SJCRH30 (cell line): ENCODE data around the gene RAD50. TPM values are rescaled to one million over a fixed set of nuclear protein-coding genes. Genes with fewer than 3 reads are reported as not detected.

Experiments
- DNase-seq, 2 experiments: peaks; one replicate each; pipeline ENCODE4 v3.0.0-alpha.2; 2015 to 2020
- H3K27ac ChIP-seq: fragments of 250-450 bp; sonication (Bioruptor Pico); 2 replicates; pipeline ENCODE4 v1.5.1; 2020; ENCODE audit warnings: mild to moderate bottlenecking, moderate library complexity
- H3K27me3 ChIP-seq: fragments of 250-450 bp; sonication (Bioruptor Pico); 2 replicates; pipeline ENCODE4 v1.5.1; 2020; ENCODE audit warnings: mild to moderate bottlenecking, moderate library complexity
- H3K36me3 ChIP-seq: fragments of 250-450 bp; sonication (Bioruptor Pico); 2 replicates; pipeline ENCODE4 v1.5.1; 2020; ENCODE audit warnings: mild to moderate bottlenecking, moderate library complexity
- H3K4me1 ChIP-seq: fragments of 250-450 bp; sonication (Bioruptor Pico); 2 replicates; pipeline ENCODE4 v1.5.1; 2020; ENCODE audit warnings: mild to moderate bottlenecking, moderate library complexity
- H3K4me3 ChIP-seq: fragments of 250-450 bp; sonication (Bioruptor Pico); 2 replicates; pipeline ENCODE4 v1.5.1; 2020; ENCODE audit warnings: mild to moderate bottlenecking, moderate library complexity
- H3K9me3 ChIP-seq: fragments of 250-450 bp; sonication (Bioruptor Pico); replicated peaks from 2 replicates; pipeline ENCODE4 v1.5.1; 2020; ENCODE audit warnings: mild to moderate bottlenecking, moderate library complexity
- total RNA-seq: library from RNA; depleted of rRNA; stranded (reverse); fragments of >200 nt; shearing (Covaris generic); gene quantifications from 2 replicates; pipeline ENCODE4 v1.2.3, GENCODE V29; 2014

Gene RAD50
- total RNA-seq, 1 experiment from 2014 or later, result 28.2 TPM

DNA sequence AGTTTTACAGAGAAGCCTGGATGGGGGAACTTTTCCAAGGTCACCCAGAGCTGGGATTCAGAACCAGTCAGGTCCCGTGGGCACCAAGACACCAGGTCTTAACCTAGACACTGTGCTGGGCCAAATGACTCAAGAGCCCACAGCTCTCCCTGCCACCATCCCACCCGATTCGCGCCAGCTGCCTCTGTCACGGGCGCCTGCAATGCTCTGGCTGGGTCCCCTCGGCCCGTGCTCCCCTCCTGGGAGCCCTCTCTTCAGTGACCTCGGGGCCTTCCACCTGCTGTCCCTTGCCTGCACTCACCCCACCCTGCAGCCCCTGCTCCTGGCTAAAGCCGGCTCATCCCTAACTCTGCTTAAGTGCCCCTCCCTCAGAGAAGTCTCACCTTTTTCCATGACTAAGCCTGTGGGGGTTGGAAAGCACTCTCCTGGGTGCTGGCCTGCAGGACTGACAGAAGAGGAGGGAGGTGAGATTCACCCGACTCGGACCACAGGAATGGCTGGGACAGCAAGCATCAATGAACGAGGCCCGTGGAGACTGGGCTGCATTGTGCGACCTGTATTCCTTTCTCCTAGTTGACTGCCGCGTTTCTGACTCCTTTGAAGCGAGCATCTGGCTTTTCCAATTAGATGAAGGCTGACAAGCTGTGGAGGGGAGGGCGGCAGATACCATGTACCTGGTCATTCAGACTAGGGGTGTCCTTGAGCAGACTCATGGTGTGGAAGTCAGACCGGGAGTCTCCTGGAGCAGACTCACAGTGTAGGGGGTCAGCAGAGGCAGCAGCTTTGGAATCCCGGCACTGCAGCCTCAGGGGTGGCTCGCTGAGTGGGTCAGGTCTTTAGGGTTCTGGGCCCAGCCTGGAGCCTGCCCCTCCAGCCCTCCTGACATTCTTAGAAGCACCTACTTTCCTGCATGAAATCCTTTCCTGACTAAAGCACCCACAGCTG, 111.3 kb downstream of the RAD50 start:
- no peak for DNase-seq
- no peak overlapping the region for H3K27ac ChIP-seq
- no peaks in the 10 kb centered on the region for H3K27me3 ChIP-seq
- H3K9me3 ChIP-seq, result no peaks in the 10 kb centered on the region
- no peak overlapping the region for H3K4me3 ChIP-seq
- H3K36me3 ChIP-seq, result no peaks in the 10 kb centered on the region
- no peaks in the 10 kb centered on the region; the same call in 1 of the 2 replicates for H3K4me1 ChIP-seq

DNA sequence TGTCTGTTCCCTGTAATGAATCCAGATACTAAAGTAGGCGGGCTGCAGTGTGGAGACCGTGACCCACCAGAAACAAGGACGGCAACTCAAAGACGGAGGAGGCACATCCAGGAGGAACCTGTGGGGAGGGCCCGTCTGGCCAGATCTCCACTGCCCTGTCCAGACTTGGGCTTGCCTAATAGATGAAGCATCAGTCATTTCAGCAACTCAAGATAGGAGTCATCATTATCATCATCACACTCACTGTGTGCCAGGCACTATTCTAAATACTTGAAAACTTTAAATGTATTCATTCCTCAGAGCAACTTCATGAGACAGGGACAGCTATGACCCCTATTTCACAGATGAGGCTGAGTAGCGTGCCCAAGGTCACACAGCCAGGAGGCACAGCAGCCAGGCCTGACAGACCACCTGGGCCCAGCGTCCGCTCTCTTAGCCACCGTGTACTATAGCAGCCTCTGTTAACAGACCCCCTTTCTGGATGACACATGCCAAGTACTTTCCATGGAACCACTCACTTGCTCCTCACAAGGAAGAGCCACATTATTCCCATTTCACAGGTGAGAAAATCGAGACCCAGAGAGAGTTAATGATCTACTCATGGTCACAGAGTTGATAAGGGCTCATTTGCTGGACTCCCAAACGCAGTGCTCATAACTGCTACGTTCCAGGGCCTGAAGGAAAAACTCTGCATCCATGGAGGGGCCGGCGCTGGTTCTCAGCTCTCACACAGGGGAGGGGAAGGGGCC, 112.1 kb downstream of the RAD50 start:
- H3K9me3 ChIP-seq, result no peaks in the 10 kb centered on the region
- H3K27me3 ChIP-seq, result no peaks in the 10 kb centered on the region
- no peak for DNase-seq
- H3K4me1 ChIP-seq, result no peaks in the 10 kb centered on the region; the same call in 1 of the 2 replicates
- H3K27ac ChIP-seq, result no peak overlapping the region
- no peak overlapping the region for H3K4me3 ChIP-seq
- no peaks in the 10 kb centered on the region for H3K36me3 ChIP-seq

DNA sequence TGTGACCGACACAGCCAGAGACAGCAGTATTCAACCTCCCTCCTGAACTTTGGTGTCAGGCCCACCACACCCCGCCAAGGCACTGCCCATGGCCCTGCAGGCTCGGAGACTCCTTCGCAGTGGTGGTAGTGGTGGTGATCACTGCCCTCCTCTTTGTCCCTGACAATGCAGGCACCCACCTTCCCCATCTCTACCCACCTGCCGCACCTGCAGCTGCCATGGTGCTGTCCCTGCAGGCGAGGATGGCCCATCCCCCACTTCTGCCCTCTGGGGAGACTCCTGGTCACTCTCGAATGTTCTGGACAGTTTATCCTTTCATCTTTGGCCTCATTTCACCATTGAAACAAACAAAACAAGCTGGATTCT, 112.7 kb downstream of the RAD50 start:
- no peak overlapping the region for H3K4me3 ChIP-seq
- no peaks in the 10 kb centered on the region for H3K9me3 ChIP-seq
- no peaks in the 10 kb centered on the region for H3K27me3 ChIP-seq
- DNase-seq, result no peak
- H3K27ac ChIP-seq, result no peak overlapping the region
- H3K36me3 ChIP-seq, result no peaks in the 10 kb centered on the region
- H3K4me1 ChIP-seq, result no peaks in the 10 kb centered on the region; the same call in 1 of the 2 replicates

DNA sequence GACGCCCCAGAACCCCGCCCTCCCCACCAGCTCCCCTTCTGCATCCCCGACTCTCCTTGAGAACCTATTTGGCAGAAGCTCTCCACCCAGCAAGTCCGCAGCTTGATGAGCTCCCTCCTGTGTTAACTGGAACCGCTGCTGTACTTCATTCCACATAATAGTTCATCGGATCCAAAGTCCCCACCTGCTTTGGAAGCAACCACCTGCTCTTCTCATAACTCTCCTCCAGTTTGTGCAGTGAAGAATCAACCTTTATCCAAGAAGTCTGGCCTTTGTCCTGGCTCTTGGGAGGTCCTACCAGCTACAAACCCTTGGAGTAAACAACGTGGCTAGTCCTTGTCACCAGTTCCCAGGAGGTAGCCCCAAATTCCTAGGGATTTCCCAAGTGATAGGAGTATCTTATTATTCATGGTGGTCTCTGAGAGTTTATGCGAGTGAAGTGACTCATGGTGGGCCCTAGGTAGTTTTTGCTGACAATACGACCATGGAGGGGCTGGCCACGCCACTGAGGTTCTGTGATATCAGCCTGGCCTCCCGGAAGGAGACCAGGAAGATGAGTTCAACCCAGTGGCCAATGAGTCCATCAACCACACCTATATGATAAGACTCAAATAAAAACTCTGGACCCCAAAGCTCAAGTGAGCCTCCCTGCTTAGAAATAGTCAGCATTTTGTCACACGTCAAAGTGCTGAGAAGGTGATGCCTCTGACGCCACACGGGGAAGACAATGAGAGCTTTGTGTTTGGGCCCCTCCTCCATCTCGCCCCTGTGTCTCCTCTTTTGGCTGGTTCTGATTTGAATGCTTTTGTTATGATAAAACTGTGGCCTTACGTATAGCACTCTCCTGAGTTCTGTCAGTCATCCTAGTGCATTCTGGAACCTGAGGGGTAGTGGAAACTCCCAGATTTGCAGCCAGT, 113.4 kb downstream of the RAD50 start:
- no peaks in the 10 kb centered on the region for H3K36me3 ChIP-seq
- H3K27ac ChIP-seq, result no peak overlapping the region
- no peak overlapping the region for H3K4me3 ChIP-seq
- no peaks in the 10 kb centered on the region for H3K27me3 ChIP-seq
- H3K4me1 ChIP-seq, result no peaks in the 10 kb centered on the region; the same call in 1 of the 2 replicates
- H3K9me3 ChIP-seq, result no peaks in the 10 kb centered on the region
- no peak for DNase-seq

GRCh38 chr5:132671000-132671399, 114.2 kb downstream of the RAD50 start:
- Histone ChIP-seq H3K4me1 (no peaks in the 10 kb centered on the region; the same call in 1 of the 2 replicates), H3K36me3 (no peaks in the 10 kb centered on the region), H3K27ac (no peak overlapping the region), H3K4me3 (no peak overlapping the region), H3K27me3 (no peaks in the 10 kb centered on the region), H3K9me3 (no peaks in the 10 kb centered on the region)
- no peak for DNase-seq

DNA sequence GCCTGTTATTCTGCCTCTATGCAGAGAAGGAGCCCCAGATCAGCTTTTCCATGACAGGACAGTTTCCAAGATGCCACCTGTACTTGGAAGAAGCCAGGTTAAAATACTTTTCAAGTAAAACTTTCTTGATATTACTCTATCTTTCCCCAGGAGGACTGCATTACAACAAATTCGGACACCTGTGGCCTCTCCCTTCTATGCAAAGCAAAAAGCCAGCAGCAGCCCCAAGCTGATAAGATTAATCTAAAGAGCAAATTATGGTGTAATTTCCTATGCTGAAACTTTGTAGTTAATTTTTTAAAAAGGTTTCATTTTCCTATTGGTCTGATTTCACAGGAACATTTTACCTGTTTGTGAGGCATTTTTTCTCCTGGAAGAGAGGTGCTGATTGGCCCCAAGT, 116.7 kb downstream of the RAD50 start:
- peaks cover 6% of the 10 kb centered on the region; the same call in 1 of the 2 replicates for H3K4me1 ChIP-seq
- no peaks in the 10 kb centered on the region for H3K36me3 ChIP-seq
- H3K27ac ChIP-seq, result no peak overlapping the region
- no peak for DNase-seq
- H3K27me3 ChIP-seq, result no peaks in the 10 kb centered on the region
- H3K9me3 ChIP-seq, result no peaks in the 10 kb centered on the region
- no peak overlapping the region for H3K4me3 ChIP-seq

- no peak for DNase-seq
- no peak within 1 kb of the TSS for H3K4me3 ChIP-seq
- peaks cover 6% of the 10 kb centered on the region; the same call in 1 of the 2 replicates for H3K4me1 ChIP-seq
- H3K9me3 ChIP-seq, result no peaks in the 10 kb centered on the region
- no peaks in the 10 kb centered on the region for H3K27me3 ChIP-seq
- H3K27ac ChIP-seq, result no peak within 1 kb of the TSS
- H3K36me3 ChIP-seq, result no peaks in the 10 kb centered on the region
These were observed 117.3 kb downstream of the RAD50 start, which contains the start of gene IL4 for GRCh38 chr5:132673939-132674630. IL4 (plus strand) TSS chr5:132673989; CDS start chr5:132674051, 62 bp downstream.

DNA sequence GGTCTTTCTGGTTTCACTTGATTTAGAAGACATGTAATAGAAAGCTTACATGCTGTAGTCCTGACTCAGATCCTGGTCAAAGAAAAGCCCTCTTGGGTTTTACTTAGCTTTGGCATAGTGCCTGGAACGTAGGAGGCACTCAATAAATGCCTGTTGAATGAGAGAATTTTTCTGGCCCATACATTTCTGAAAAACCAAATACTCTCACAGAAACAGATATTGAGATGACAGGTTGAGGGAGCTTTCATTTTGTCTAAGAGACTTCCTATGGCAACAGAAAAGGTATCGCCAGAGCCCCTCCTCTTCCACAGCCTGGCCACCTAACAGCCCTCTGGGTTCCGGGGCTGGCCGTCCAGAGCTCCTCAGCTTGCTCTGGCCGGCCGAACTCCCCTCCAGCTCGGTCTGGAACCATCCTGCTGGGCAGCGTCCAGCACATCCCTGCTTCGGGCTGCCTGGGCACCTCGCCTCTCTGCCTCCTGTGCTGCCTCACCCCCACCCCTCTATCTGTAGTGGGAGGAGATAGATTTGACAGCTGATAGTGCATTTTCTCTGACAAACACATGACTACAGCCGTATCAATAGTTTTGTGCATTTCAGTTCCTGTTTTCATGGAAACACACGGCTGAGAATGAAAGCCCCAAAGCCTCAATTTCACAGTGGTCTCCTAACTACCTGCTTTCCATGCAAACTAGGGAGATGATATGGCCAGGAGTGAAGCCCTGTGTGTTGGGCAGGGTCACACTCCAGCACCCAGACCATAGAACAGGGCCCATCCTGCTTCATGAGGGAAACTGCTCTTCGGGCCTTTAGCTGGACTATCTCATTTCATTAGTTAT, 118.1 kb downstream of the RAD50 start:
- Histone ChIP-seq H3K9me3 (no peaks in the 10 kb centered on the region), H3K27me3 (no peaks in the 10 kb centered on the region), H3K36me3 (no peaks in the 10 kb centered on the region), H3K27ac (no peak overlapping the region), H3K4me1 (peaks cover 6% of the 10 kb centered on the region; the same call in 1 of the 2 replicates), H3K4me3 (no peak overlapping the region)
- no peak for DNase-seq

- peaks cover 6% of the 10 kb centered on the region; the same call in 1 of the 2 replicates for H3K4me1 ChIP-seq
- no peak for DNase-seq
- no peaks in the 10 kb centered on the region for H3K27me3 ChIP-seq
- H3K9me3 ChIP-seq, result no peaks in the 10 kb centered on the region
- no peaks in the 10 kb centered on the region for H3K36me3 ChIP-seq
- no peak overlapping the region for H3K27ac ChIP-seq
- no peak overlapping the region for H3K4me3 ChIP-seq
These were observed 119.3 kb downstream of the RAD50 start for GRCh38 chr5:132675936-132676689.

GRCh38 chr5:132677191-132677590, 120.4 kb downstream of the RAD50 start:
- Histone ChIP-seq H3K9me3 (no peaks in the 10 kb centered on the region), H3K4me3 (no peak overlapping the region), H3K36me3 (no peaks in the 10 kb centered on the region), H3K4me1 (peaks cover 6% of the 10 kb centered on the region; the same call in 1 of the 2 replicates), H3K27ac (no peak overlapping the region), H3K27me3 (no peaks in the 10 kb centered on the region)
- DNase-seq, result peak; percentile 57 to 63

DNA sequence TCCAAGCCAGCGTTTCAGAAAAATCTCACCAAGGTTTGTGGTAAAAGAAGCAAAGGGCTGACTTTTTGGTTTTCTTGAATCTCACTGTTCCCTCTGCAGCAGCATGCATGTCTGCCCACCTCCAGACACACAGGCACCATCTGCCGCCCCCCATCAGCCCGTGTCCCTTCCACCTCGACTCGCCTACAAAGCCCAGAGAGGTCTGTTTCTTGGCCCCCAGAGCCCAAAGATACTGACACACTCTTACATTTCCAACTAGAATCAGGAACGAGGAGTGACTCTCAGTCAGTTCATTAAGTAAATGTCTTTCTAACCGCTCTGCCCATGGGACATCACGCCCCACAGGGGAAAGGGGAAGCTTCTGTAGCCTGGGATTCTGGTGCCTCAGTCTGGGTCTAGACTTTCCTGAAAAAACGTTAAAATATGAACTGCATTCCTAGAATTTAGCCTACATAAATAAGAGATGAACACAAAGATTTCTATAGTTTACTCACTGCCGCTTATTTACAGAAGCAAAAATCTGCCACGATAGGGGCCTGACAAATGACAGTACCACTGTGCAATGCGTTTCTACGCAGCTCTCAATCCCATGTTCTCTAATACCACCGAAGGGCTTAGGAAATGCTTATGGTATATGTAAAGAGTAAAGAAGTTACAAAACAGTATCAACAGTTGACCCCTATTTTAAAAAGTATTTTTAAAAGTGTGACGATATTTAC, 121.1 kb downstream of the RAD50 start:
- Histone ChIP-seq H3K4me3 (no peak overlapping the region), H3K36me3 (no peaks in the 10 kb centered on the region), H3K27ac (no peak overlapping the region), H3K27me3 (no peaks in the 10 kb centered on the region), H3K9me3 (no peaks in the 10 kb centered on the region), H3K4me1 (peaks cover 6% of the 10 kb centered on the region; the same call in 1 of the 2 replicates)
- no peak for DNase-seq

DNA sequence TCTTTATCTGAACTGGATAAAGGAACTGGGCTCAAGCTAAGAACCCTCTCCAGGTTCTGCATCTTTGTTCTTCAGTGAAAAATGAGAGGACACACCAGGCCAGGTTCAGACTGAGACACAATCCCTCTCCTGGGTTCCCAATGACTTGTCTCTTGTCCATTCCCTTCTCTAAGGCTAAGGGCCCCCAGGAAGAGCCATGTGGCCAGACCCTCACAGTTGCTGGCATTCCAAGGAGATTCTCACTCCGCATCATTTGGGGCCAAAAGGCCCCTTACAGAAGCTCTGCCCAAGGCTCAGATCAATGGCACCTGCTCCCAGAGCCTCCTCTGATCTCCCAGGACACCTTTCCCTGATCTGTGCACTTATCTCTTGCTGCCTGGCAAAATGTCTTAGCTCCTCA, 122.0 kb downstream of the RAD50 start:
- H3K27me3 ChIP-seq, result no peaks in the 10 kb centered on the region
- no peaks in the 10 kb centered on the region for H3K36me3 ChIP-seq
- H3K9me3 ChIP-seq, result no peaks in the 10 kb centered on the region
- no peak overlapping the region for H3K27ac ChIP-seq
- no peak overlapping the region for H3K4me3 ChIP-seq
- no peak for DNase-seq
- peaks cover 6% of the 10 kb centered on the region; the same call in 1 of the 2 replicates for H3K4me1 ChIP-seq
